NCI-H69 (cell line): Measurements from ENCODE around the gene IRS1.
A peak's percentile ranks its signal among the peaks of the same experiment; 100 is the strongest.

Experiments used
- DNase-seq: peaks from one replicate; lab custom pipeline; 2025; lab: John Stamatoyannopoulos, UW

The IRS1 gene

DNA sequence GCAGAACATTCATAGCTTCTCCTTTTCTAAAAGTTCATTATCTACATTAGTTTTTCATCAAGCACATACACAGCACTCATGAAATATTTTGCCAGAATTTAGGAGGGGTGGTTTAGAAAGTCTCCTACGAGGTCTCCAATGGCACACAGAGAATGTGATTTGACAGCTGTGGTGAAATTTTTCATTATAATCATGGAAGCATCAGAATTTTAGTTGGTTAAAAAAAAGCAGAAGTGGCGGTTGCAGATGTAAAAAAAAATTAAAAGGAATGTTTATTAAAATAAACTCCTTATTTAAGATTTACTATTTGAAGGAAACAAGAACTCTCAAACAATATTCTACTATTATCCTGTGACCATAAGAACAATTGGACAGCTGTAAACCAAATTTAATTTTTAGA is 25.4 kb upstream of the IRS1 start:
- no peak for DNase-seq

DNA sequence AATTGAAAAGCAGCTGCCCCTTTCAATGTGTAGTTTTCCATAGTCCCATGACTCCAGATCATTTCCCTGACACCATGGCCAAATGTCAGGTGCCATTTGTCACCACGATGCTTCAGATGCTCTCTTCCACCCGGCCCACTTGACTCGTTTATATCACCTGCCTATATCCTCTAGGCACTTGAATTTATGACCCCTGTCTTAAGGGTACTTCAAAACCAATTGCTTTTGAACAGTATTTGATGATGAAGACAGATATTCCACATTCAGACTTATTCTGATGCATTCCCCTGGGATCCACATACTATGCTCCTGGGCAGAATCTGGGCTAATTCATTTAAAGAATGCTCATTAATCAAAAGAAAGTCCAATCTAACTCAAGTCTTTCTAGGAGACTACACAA is 19.3 kb upstream of the IRS1 start:
- no peak for DNase-seq

- peak; percentile 50 for DNase-seq
Measured at GRCh38 chr2:226813148-226813701, 13.6 kb upstream of the IRS1 start.

DNA sequence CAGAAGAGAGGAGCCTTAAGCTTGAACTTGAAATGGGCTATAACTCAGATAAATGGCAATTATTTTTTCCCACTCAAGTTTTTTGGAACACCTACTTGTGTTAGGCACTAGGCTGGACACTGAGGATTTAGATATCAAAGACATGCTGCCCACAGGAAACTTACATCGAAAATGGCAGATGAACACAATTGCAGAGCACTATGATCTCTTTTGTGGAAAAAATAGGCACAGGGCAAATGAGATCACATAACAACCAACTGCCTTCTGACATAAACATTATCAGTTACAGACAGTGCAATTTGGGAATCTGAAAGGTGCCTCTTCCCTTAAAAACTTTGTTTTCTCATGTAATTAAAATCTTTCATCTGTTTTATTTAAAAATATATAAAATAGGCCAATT is 3.8 kb upstream of the IRS1 start:
- no peak for DNase-seq

DNA sequence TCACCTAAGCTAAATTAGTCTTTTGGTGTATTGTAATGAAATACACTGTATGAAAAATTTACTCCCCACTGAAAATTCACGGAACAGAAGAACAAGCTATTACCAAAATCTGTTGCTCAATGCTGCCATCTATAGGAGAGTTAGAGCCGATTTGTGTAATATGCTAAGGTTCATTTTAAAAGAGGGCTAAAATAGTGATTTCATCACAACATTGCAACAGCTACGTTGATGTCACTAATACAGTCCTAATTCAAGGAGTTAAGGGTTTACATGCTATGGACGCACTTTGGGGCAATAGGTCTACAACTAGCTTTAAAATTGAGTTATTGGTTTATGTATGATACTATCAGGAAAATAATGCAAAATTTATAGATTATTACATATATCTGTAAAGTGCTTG is 3.0 kb upstream of the IRS1 start:
- peak; percentile 72 for DNase-seq

DNA sequence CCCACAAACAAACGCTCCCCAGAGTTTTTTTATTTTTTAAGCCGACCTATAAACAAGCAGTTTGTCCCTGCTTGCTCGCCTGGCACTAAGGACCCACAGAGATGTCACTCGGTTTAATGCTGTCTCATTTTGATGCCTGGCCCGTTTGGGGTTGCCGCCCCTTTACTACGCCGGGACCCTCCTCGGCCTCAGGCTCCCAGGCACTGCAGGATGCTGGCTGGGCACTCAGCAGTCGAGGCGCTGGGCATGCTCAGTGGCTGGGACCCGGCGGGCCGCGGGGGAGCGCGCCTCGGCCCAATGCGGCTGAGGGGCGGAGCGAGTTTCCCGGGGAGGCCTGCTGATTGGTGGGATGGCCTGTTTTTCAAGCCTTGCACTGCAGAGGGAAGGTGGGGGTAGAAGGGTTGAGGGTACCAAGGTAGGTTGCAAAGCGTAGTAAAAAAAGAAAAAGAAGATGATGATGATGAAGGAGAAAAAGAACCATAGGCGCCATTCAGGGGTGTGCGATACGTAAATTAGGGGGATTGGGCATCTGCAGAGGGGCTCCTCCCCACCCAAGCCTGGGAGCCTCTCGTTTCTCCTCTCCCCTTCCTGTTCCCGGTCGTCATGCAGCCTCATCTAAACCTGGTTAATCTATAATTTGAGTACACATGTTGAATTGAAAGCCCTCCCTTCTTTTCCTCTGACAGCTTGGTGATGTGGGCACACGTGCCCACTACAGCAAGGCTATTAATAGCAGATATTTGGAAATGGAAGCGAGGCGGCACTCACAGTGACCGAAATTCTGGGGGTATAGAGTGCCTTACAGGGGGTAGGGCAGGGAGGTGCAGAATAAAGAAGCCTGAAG is 1.5 kb upstream of the IRS1 start:
- peak; percentile 91 for DNase-seq

DNA sequence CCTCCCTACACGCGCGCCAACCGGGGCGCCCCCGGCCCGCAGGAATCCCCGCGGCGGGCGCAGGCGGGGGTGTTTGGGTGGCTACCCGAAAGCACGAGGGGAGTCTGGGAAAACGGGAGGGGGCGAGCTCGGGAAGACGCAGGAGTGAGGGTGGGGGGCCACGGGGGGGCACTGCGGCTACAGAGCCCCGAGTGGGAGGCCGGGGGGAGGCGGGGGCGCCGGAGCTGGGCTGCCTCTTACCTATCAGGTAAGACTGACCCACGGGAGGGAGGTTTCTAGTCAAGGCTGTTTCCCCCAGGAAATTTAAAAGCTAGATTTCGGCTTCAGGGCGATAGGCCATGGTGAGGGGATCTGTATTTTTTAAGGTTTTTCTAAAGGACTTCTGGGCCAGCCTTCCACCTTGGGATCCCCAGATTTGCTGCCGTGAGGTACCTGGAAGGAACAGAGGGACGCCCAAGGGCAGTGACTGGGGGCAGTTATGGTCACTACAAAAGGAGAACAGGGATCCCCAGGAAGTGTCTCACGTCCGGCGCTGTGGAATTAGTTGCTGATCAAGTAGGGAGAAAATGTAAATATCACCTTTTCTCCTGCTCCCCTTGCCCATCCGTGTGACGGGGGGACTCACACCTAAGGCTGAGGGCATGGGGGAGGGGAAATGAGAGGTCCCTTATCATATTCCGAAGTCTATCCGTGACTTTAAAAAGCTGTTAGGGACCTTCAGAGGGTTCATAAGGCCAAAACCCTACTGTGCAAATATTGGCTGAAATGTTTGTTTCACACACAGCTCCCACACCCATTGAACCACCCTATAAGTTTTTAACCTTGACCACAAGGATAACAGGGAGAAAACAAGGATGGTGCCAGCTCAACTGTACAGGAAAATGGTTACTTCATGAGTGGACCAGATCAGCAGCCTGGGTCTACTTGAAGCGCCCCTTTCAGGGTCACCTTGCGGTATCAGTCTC is 638 bp upstream of the IRS1 start:
- DNase-seq, result peak; percentile 67

DNA sequence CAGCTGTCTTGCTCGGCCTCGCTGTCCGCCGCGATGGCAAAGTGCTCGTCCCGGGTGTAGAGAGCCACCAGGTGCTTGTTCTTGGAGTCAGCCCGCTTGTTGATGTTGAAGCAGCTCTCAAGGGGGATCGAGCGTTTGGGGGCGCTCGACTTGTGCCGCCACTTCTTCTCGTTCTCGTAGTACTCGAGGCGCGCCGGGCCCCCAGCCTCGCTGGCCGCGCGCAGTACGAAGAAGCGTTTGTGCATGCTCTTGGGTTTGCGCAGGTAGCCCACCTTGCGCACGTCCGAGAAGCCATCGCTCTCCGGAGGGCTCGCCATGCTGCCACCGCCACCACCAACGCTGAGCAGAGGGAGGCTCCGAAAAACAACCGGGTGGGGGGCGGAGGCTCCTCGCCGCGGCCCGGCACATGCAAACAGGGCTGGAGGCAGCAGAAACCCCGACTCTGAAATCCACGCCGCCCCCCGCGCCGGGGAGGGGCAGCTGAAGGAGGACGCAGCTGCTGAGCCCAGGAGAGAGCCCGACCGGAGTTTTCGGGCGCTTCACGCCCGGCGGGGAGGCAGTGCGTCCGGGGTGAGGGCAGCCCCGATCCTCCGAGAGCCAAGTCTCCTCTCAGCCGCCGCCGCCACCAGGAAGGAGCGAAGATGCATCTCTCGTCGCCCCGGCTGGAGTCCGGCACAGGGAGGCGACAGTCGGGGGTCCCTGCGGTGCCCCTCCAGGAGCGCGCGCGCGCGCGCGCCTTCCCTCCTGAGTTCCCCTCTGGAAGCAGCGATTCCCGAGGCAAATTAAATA is 1.0 kb downstream of the IRS1 start:
- peak; percentile 71 for DNase-seq

DNA sequence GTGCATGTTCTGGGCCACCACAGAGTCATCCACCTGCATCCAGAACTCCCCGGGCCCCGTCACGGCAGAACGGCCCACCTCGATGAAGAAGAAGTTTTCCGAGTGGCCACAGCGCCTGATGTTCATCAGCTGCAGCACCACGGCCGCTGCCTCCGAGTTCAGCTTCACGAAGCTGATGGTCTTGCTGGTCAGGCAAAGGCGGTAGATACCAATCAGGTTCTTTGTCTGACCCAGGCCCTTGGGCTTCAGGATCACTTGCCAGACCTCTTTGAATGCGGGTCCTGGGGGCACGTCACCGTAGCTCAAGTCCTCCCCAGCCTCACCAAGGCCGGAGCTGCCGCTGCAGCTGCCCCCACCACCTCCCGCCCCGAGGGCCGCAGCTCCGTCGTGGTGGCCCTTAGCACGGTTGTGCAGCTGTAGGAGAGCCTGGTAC is 1.6 kb downstream of the IRS1 start:
- no peak for DNase-seq

- DNase-seq, result no peak
Measured at GRCh38 chr2:226797289-226797988, 2.2 kb downstream of the IRS1 start.

GRCh38 chr2:226796840-226797288 is 2.8 kb downstream of the IRS1 start:
- DNase-seq, result no peak

DNA sequence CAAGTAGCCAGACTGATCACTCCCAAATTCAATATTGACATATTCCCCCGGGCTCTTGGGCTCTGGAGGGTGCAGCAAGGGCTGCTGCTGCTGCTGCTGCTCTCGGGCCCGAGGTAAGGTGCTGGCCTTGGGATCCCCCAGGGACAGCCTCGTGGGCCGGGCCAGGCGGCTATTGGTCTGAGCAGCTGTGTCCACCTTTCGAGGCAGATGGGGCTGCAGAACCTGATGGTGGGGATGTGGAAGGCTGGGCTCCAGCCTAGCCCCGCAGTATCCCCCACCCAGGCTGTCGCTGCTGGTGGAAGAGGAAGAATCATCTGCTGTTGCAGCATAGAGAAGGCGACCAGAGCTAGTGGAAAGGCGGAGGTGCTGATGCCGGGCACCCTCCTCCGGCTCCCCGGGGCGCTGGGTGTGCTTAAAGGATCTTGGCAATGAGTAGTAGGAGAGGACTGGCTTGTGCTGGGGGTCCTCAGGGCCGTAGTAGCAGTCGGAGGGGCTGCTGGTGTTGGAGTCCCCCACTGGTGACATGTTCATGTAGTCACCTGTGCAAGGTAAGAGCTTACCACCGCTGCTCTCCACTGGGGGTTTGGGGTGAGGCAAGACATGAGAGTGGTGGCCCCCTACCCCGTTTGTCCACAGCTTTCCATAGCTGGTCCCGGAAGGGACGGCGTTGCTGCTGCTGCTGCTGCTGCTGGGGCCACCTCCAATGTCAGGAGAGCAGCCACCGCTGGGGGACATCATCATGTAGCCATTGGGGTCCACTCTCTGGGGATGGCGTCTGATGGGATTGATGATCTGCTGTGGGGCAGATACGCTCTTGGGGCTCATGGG is 3.4 kb downstream of the IRS1 start:
- peak; percentile 26 for DNase-seq

GRCh38 chr2:226795281-226796011 is 4.2 kb downstream of the IRS1 start:
- DNase-seq, result no peak

GRCh38 chr2:226794751-226795171 is 4.9 kb downstream of the IRS1 start:
- peak; percentile 69 for DNase-seq

DNA sequence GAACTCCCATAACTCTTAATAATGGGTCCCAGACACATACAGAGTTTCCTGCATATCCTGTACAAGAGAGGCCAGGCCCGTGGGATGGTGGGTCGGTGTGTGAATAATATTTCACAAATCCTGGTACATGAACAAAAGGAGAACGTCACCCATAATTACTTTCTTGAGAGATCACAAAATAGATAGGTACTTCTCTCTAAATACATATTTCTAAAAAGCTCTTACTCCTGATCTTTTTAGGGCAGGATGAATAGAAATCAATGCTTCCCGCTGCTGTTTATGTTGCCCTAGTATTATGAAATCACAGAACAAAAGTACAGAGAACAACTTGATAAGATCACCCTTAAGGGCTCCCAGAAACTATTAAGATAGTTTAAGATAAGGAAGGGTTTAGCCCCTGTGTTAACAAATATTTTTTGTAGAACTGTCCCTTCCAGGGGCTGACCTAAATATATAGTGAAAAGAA is 5.4 kb downstream of the IRS1 start:
- no peak for DNase-seq

GRCh38 chr2:226793646-226794045 is 6.0 kb downstream of the IRS1 start:
- no peak for DNase-seq

- DNase-seq, result peak; percentile 39
Measured at GRCh38 chr2:226792155-226792881, 7.3 kb downstream of the IRS1 start.

DNA sequence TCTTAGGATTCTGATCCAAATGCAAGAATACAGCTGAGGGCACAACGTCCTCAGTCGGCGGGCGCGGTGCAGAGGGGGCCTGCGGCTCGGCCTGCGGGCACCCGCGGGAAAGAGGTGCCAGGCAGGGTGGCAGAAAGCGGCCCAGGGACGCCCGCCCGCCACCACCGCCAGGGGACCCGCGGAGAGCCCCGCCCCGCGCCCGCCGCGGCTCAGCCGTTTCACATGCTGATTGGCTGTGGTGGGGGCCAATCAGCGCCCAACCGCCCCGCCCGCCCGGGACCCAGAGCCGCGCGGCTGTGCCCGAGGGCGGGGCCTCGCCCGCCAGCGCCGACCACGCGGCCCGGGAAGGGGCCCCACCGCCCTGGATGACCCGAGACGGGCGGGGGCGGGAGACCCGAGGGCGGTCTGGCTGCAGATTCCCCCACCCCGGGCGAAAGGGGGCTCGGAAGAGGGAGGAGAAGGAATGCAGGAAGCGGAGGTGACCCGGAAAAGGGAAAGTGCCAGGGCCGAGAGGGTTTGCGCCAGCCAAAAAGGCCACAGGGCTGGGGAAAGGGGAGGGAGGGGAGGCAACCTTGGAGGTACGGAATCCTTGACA is 8.0 kb downstream of the IRS1 start:
- DNase-seq, result peak; percentile 91
